Measurements from ENCODE around the gene PRR33.

- TF ChIP-seq POLR2A (IDR thresholded peaks at IDR 0.05) (no peak), CTCF (IDR thresholded peaks at IDR 0.05) (no peak), POLR2AphosphoS5 (IDR thresholded peaks at IDR 0.05; ENCODE audit: insufficient read depth in 1 of 2, low read depth in 1 of 2) (no peak)
These were observed 14.5 kb upstream of the PRR33 start for GRCh38 chr11:1906181-1906580.
